Progenitor cell of endocrine pancreas (in vitro differentiated cells): Measurements from ENCODE around the gene RBPMS2. TPM values are rescaled to one million over a fixed set of nuclear protein-coding genes. Genes with fewer than 3 reads are reported as not detected.
A peak's percentile ranks its signal among the peaks of the same experiment; 100 is the strongest.

Experiments
- DNase-seq: peaks from one replicate; pipeline ENCODE4 v3.0.0; 2021; ENCODE audit warnings: low spot score; ENCODE audit not compliant: unreplicated experiment
- H3K27ac Mint-ChIP-seq: 2 replicates; pipeline ENCODE4 v1.8.0; 2021; ENCODE audit warnings: mild to moderate bottlenecking, moderate library complexity, mixed read lengths
- H3K27me3 Mint-ChIP-seq: 2 replicates; pipeline ENCODE4 v1.8.0; 2021; ENCODE audit warnings: mixed read lengths
- H3K36me3 Mint-ChIP-seq: 2 replicates; pipeline ENCODE4 v1.8.0; 2022; ENCODE audit warnings: mixed read lengths; ENCODE audit not compliant: insufficient read depth
- H3K4me1 Mint-ChIP-seq: 2 replicates; pipeline ENCODE4 v1.8.0; 2021; ENCODE audit warnings: low read depth, mixed read lengths
- H3K4me3 Mint-ChIP-seq: 2 replicates; pipeline ENCODE4 v1.8.0; 2021; ENCODE audit warnings: low read depth, mild to moderate bottlenecking, moderate library complexity, mixed read lengths
- H3K9me3 Mint-ChIP-seq: 2 replicates; pipeline ENCODE4 v1.8.0; 2021; ENCODE audit warnings: low read depth, mixed read lengths
- CTCF ChIP-seq: fragments of 200-600 bp; sonication (generic); IDR thresholded peaks from one replicate; pipeline ENCODE4 v1.5.0; 2021; ENCODE audit warnings: antibody characterized with exemption, mild to moderate bottlenecking; ENCODE audit not compliant: unreplicated experiment
- microRNA-seq: library from miRNA; unstranded; fragments of <30 nt; microRNA quantifications from one replicate; pipeline ENCODE4 v1.1.0, GENCODE V29; 2020; ENCODE audit warnings: borderline number of aligned reads; ENCODE audit not compliant: unreplicated experiment
- total RNA-seq: library from RNA; stranded (reverse); gene quantifications from 2 replicates; pipeline ENCODE4 v1.2.1, GENCODE V29; 2021

Gene RBPMS2
- total RNA-seq, 1 donor from 2014 or later, result 39.8 TPM

GRCh38 chr15:64690008-64690407 is 85.4 kb downstream of the RBPMS2 start:
- H3K27ac Mint-ChIP-seq, result peak overlapping the region; percentile 82
- no peaks in the 10 kb centered on the region for H3K27me3 Mint-ChIP-seq
- peaks cover 21% of the 10 kb centered on the region for H3K36me3 Mint-ChIP-seq
- H3K4me1 Mint-ChIP-seq, result peaks cover 14% of the 10 kb centered on the region
- no peak for DNase-seq
- TF ChIP-seq CTCF, result no peak
- H3K9me3 Mint-ChIP-seq, result no peaks in the 10 kb centered on the region
- no peak overlapping the region for H3K4me3 Mint-ChIP-seq

Small RNAs within 50 kb of the gene (microRNA-seq; reads per million reads assigned to microRNA genes)
- not detected for gene MIR1272

Other genes starting within 250 kb of the RBPMS2 start
- gene PIF1, start 50.1 kb upstream of the RBPMS2 start, total RNA-seq, result 18.9 and 19.6 TPM in 2 replicates
- gene PLEKHO2, start 66.3 kb upstream of the RBPMS2 start, total RNA-seq, result 9.1 and 9.6 TPM in 2 replicates
- gene ANKDD1A, start 136.3 kb upstream of the RBPMS2 start, total RNA-seq, result 1.4 and 2.0 TPM in 2 replicates
- 101 and 103 TPM in 2 replicates for gene SPG21, start 214.3 kb upstream of the RBPMS2 start, total RNA-seq